Measurements from ENCODE around the gene PTCD2.
A peak's percentile ranks its signal among the peaks of the same experiment; 100 is the strongest.

The PTCD2 gene

GRCh38 chr5:72346398-72346797 is 26.2 kb downstream of the PTCD2 start:
- no peak for DNase-seq (ENCODE audit: low read depth in 3 of 3)

- DNase-seq (ENCODE audit: low read depth in 3 of 3): peak in 1 of 3 experiments; percentile 1
Measured at GRCh38 chr5:72347801-72348308, 27.7 kb downstream of the PTCD2 start.

- DNase-seq (ENCODE audit: low read depth in 3 of 3): no peak
Measured at GRCh38 chr5:72351376-72351775, 31.2 kb downstream of the PTCD2 start.

GRCh38 chr5:72352616-72353015 is 32.4 kb downstream of the PTCD2 start:
- DNase-seq (ENCODE audit: low read depth in 3 of 3): no peak

- DNase-seq (ENCODE audit: low read depth in 3 of 3): no peak
Measured at GRCh38 chr5:72353046-72353445, 32.9 kb downstream of the PTCD2 start.

GRCh38 chr5:72355706-72356299 is 35.6 kb downstream of the PTCD2 start:
- no peak for DNase-seq (ENCODE audit: low read depth in 3 of 3)

GRCh38 chr5:72356361-72356760 is 36.2 kb downstream of the PTCD2 start:
- DNase-seq (ENCODE audit: low read depth in 3 of 3): no peak

- no peak for DNase-seq (ENCODE audit: low read depth in 3 of 3)
Measured at GRCh38 chr5:72358925-72359324, 38.8 kb downstream of the PTCD2 start.

- no peak for DNase-seq (ENCODE audit: low read depth in 3 of 3)
Measured at GRCh38 chr5:72359886-72360285, 39.7 kb downstream of the PTCD2 start.

- DNase-seq (ENCODE audit: low read depth in 3 of 3): no peak
Measured at GRCh38 chr5:72363166-72363802, 43.1 kb downstream of the PTCD2 start.

GRCh38 chr5:72364171-72364570 is 44.0 kb downstream of the PTCD2 start:
- no peak for DNase-seq (ENCODE audit: low read depth in 3 of 3)

- no peak for DNase-seq (ENCODE audit: low read depth in 3 of 3)
Measured at GRCh38 chr5:72364951-72365350, 44.8 kb downstream of the PTCD2 start.

GRCh38 chr5:72366324-72366976 is 46.3 kb downstream of the PTCD2 start:
- peak in 2 of 3 experiments; percentile 5 to 9 for DNase-seq (ENCODE audit: low read depth in 3 of 3)

GRCh38 chr5:72368271-72368670 is 48.1 kb downstream of the PTCD2 start:
- no peak for DNase-seq (ENCODE audit: low read depth in 3 of 3)

- no peak for DNase-seq (ENCODE audit: low read depth in 3 of 3)
Measured at GRCh38 chr5:72369301-72369700, 49.1 kb downstream of the PTCD2 start.

- DNase-seq (ENCODE audit: low read depth in 3 of 3): no peak
Measured at GRCh38 chr5:72369711-72370110, 49.5 kb downstream of the PTCD2 start.

GRCh38 chr5:72372331-72372730 is 52.2 kb downstream of the PTCD2 start:
- no peak for DNase-seq (ENCODE audit: low read depth in 3 of 3)

- no peak for DNase-seq (ENCODE audit: low read depth in 3 of 3)
Measured at GRCh38 chr5:72372923-72373322, 52.8 kb downstream of the PTCD2 start.

- DNase-seq (ENCODE audit: low read depth in 3 of 3): no peak
Measured at GRCh38 chr5:72374844-72375243, 54.7 kb downstream of the PTCD2 start.

GRCh38 chr5:72376381-72376780 is 56.2 kb downstream of the PTCD2 start:
- DNase-seq (ENCODE audit: low read depth in 3 of 3): no peak

GRCh38 chr5:72377910-72378638 is 57.9 kb downstream of the PTCD2 start:
- no peak for DNase-seq (ENCODE audit: low read depth in 3 of 3)

- no peak for DNase-seq (ENCODE audit: low read depth in 3 of 3)
Measured at GRCh38 chr5:72378639-72379289, 58.6 kb downstream of the PTCD2 start.
